ENCODE data around the gene CLP1.
A peak's percentile ranks its signal among the peaks of the same experiment; 100 is the strongest.

Gene CLP1

GRCh38 chr11:57640068-57640800, 17.3 kb upstream of the CLP1 start:
- Histone ChIP-seq H3K9me3 (ENCODE audit: control insufficient read depth, insufficient read depth, low read length) (no peaks in the 10 kb centered on the region), H3K36me3 (ENCODE audit: control insufficient read depth, low read length) (no peaks in the 10 kb centered on the region), H3F3A (ENCODE audit: control insufficient read depth, insufficient read depth) (no peaks in the 10 kb centered on the region), H3K4me2 (ENCODE audit: low read length) (no peak overlapping the region), H3K4me1 (ENCODE audit: control insufficient read depth, low read length) (no peaks in the 10 kb centered on the region), H3K9me2 (replicated peaks; ENCODE audit: control insufficient read depth, low read length) (no peaks in the 10 kb centered on the region), H3K4me3 (ENCODE audit: low read length) (no peak overlapping the region), H3K27ac (ENCODE audit: low read depth, low read length) (no peak overlapping the region), H3K27me3 (ENCODE audit: control insufficient read depth, low read length) (peaks cover 28% of the 10 kb centered on the region; the same call in 1 of the 2 replicates), H3K79me2 (ENCODE audit: control insufficient read depth, low read length) (no peaks in the 10 kb centered on the region), H4K20me1 (ENCODE audit: control insufficient read depth, insufficient read depth, low read depth, low read length) (no peaks in the 10 kb centered on the region)
- no peak for TF ChIP-seq CTCF (IDR thresholded peaks at IDR 0.05; ENCODE audit: low read depth, low read length, poor library complexity, severe bottlenecking)

- Histone ChIP-seq H3K4me3 (ENCODE audit: low read length) (no peak overlapping the region), H4K20me1 (ENCODE audit: control insufficient read depth, insufficient read depth, low read depth, low read length) (no peaks in the 10 kb centered on the region), H3F3A (ENCODE audit: control insufficient read depth, insufficient read depth) (no peaks in the 10 kb centered on the region), H3K4me2 (ENCODE audit: low read length) (no peak overlapping the region), H3K27ac (ENCODE audit: low read depth, low read length) (no peak overlapping the region), H3K9me3 (ENCODE audit: control insufficient read depth, insufficient read depth, low read length) (no peaks in the 10 kb centered on the region), H3K27me3 (ENCODE audit: control insufficient read depth, low read length) (peaks cover 35% of the 10 kb centered on the region), H3K4me1 (ENCODE audit: control insufficient read depth, low read length) (no peaks in the 10 kb centered on the region), H3K9me2 (replicated peaks; ENCODE audit: control insufficient read depth, low read length) (no peaks in the 10 kb centered on the region), H3K79me2 (ENCODE audit: control insufficient read depth, low read length) (no peaks in the 10 kb centered on the region), H3K36me3 (ENCODE audit: control insufficient read depth, low read length) (no peaks in the 10 kb centered on the region)
- no peak for TF ChIP-seq EZH2phosphoT487 (IDR thresholded peaks at IDR 0.05; ENCODE audit: borderline replicate concordance, low read length)
- peak; percentile 31 for TF ChIP-seq CTCF (IDR thresholded peaks at IDR 0.05; ENCODE audit: low read depth, low read length, poor library complexity, severe bottlenecking)
Observed at GRCh38 chr11:57641011-57641807, 16.4 kb upstream of the CLP1 start.

GRCh38 chr11:57643802-57644201, 13.8 kb upstream of the CLP1 start:
- peaks cover 55% of the 10 kb centered on the region for H3K27me3 ChIP-seq (ENCODE audit: control insufficient read depth, low read length)
- H3K79me2 ChIP-seq (ENCODE audit: control insufficient read depth, low read length), result no peaks in the 10 kb centered on the region
- H3K27ac ChIP-seq (ENCODE audit: low read depth, low read length), result no peak overlapping the region
- H3K36me3 ChIP-seq (ENCODE audit: control insufficient read depth, low read length), result no peaks in the 10 kb centered on the region
- H3K9me3 ChIP-seq (ENCODE audit: control insufficient read depth, insufficient read depth, low read length), result no peaks in the 10 kb centered on the region
- no peaks in the 10 kb centered on the region for H3K9me2 ChIP-seq (replicated peaks; ENCODE audit: control insufficient read depth, low read length)
- no peak for TF ChIP-seq EZH2phosphoT487 (IDR thresholded peaks at IDR 0.05; ENCODE audit: borderline replicate concordance, low read length)
- H3K4me2 ChIP-seq (ENCODE audit: low read length), result no peak overlapping the region
- no peaks in the 10 kb centered on the region for H4K20me1 ChIP-seq (ENCODE audit: control insufficient read depth, insufficient read depth, low read depth, low read length)
- H3K4me1 ChIP-seq (ENCODE audit: control insufficient read depth, low read length), result peaks cover 9% of the 10 kb centered on the region
- H3K4me3 ChIP-seq (ENCODE audit: low read length), result no peak overlapping the region
- no peaks in the 10 kb centered on the region for H3F3A ChIP-seq (ENCODE audit: control insufficient read depth, insufficient read depth)

Measured in DOHH2 (cell line).